Amygdala (tissue), 56 donors: Measurements from ENCODE around the gene ELOVL1.

Experiments
- DNase-seq, 56 donors: peaks; one replicate each; lab custom pipeline; 2025; lab: John Stamatoyannopoulos, UW

The ELOVL1 gene

DNA sequence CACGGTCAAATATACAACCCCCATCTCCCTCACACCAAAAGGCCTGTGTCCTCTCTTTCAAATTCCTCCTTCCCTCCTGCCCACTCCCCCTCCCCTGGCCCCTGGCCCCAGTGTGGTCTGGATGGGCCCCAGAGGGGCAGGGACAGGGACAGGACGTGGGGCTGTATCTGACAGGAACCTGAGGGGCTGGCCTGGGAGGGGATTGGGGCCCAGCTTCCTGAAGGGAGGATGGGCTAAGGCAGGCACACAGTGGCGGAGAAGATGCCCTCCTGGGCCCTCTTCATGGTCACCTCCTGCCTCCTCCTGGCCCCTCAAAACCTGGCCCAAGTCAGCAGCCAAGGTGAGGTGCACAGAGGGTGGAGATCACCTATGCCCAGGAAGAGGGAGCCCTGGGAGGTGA is 30.2 kb downstream of the ELOVL1 start, which contains the start of gene MPL:
Gene MPL, plus strand, starts transcription at position 231 of the 400 bp plus-strand sequence. Its CDS starts 31 bp downstream, at position 262.
- DNase-seq, result no peak

DNA sequence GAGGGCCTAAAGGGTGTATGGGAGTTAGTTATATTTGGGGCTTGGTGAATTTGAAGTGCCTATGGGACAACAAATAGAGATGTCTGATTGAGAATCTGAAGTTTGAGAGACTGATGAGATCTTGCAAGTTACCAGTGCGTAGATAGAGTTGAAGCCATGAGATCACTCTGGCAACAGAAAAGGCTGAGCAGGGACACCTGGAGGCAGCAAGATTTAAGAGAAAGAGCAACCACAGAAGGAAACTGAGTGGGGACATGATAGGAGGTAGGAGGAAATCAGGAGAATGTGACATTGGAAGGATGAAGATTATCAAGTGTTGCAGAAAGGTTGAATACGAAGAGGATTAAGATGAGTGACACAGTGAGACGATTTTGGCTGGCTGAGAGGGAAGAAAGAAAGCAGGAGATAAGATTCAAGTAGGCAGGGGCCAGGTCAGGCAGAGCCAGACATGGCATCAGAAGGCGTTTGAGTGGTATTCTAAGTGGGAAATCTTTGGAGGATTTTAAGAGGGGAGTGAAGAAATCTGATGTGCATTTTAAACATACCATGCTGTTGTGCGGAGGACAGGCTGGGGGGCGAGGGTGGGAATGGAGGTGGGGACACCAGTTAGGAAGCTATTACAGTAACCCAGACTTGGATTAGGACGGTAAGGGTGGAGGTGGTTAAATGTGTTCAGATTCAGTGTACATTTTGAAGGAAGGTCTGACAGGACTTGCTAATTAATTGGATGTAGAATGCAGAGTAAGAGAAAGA is 33.2 kb downstream of the ELOVL1 start:
- DNase-seq, result no peak

DNA sequence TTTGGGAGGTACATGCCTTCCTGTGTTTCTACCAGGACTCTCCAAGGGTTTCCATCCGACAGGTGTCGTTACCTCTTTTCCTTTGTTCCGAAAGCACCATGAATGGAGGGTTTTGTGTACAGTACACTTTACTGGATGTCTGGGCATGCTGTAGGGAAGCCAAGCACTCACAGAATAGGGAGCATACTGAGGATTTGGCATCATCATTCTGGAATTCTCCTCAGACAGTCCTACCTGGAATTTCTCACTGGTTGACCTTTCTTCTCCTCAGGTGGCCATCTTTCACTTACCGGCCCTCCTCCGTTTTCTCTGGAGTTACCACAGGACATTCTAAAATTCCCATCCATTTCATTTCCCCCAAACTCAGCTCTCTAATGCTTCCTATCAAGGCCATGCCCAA is 36.1 kb downstream of the ELOVL1 start:
- no peak for DNase-seq

- DNase-seq, result no peak
These were observed 37.6 kb downstream of the ELOVL1 start for GRCh38 chr1:43329995-43330751.

- no peak for DNase-seq
These were observed 40.1 kb downstream of the ELOVL1 start for GRCh38 chr1:43327549-43328292.

- DNase-seq, result no peak
These were observed 42.4 kb downstream of the ELOVL1 start for GRCh38 chr1:43325381-43325780.

GRCh38 chr1:43324810-43325209 is 43.0 kb downstream of the ELOVL1 start:
- no peak for DNase-seq

DNA sequence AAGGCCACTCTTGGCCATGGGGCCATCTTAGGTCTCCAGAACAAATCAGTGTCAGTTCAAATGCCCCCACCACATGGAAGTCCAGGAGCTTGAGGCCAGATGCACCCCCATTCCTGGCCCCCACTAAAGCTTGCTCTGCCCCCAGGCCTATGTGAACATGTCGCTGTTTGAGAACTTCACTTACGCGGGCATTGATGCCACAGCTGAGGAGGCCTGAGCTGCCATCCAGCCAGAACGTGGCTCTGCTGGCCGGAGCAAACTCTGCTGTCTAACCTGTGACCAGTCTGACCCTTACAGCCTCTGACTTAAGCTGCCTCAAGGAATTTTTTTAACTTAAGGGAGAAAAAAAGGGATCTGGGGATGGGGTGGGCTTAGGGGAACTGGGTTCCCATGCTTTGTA is 45.3 kb downstream of the ELOVL1 start:
- DNase-seq, result no peak

DNA sequence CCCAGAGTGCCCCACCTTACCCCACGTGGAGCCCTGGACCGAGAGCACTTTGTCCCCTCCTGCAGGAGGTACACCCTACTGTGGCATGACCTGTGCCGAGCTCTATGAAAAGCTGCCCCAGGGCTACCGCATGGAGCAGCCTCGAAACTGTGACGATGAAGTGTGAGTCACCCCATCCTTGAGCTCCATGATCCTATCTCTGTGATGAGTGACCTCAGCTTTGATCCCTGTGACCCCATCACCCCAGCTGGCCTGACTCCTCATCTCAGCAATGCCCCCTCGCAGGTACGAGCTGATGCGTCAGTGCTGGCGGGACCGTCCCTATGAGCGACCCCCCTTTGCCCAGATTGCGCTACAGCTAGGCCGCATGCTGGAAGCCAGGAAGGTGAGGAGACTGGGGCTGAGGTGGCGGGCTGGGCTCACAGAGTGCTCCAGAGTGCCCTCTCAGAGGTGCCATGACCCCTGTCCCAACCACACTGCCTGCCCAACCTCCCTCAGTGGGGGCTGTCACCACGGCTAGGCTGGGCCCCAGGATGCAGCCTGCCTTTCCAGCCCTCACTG is 46.4 kb downstream of the ELOVL1 start:
- no peak for DNase-seq

- no peak for DNase-seq
These were observed 48.0 kb downstream of the ELOVL1 start for GRCh38 chr1:43319766-43320165.

DNA sequence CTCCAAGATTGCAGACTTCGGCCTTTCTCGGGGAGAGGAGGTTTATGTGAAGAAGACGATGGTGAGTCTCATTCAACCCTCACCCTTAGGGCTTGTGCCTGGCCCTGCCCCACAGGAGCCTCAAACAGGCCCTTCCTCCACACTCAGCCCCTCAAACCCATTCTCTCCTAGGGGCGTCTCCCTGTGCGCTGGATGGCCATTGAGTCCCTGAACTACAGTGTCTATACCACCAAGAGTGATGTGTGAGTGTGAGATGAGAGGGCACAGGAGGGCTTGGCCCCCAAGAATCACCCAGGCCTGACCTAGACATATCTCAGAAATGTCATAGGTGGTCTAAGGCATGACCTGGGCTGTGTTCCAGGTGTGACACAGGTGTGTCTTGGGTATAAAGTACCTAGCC is 48.5 kb downstream of the ELOVL1 start:
- DNase-seq, result no peak

- DNase-seq, result no peak
These were observed 49.0 kb downstream of the ELOVL1 start for GRCh38 chr1:43318831-43319230.

GRCh38 chr1:43317817-43318471 is 49.9 kb downstream of the ELOVL1 start:
- peak in 44 of 56 donors; percentile 9 to 87 (median 55) for DNase-seq

DNA sequence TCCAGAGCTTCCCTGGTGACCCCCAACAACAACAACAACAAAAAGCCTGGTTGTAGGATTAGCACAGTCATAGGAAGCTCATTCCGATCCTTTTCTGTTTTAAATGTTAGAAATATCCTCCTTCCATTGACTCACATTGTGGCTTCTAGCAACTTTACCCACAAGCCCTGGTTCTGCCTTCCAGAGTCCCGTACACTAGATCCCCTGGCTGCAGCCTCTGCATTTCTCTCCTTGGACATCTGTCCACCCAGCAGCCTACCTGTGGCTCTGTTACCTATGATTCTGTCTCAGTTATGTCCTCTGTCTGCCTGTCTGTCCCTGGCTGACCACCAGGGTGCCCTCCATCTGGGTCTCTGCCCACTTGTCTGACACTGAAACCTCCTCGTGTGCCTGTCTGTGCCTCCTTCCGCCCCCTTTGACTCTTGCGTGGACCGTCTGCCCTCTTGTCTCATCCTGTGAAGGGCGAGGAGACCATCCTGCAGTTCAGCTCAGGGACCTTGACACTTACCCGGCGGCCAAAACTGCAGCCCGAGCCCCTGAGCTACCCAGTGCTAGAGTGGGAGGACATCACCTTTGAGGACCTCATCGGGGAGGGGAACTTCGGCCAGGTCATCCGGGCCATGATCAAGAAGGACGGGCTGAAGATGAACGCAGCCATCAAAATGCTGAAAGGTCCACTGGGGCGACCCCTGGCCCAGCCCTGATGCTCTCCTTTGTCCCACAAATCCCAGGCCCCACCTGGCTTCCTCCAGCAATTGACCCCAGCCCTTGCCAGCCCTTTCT is 50.9 kb downstream of the ELOVL1 start:
- DNase-seq, result no peak

- no peak for DNase-seq
These were observed 51.7 kb downstream of the ELOVL1 start for GRCh38 chr1:43315963-43316737.

- peak in 29 of 56 donors; percentile 10 to 74 (median 41) for DNase-seq
These were observed 52.3 kb downstream of the ELOVL1 start for GRCh38 chr1:43315481-43315880.

- DNase-seq, result no peak
These were observed 53.6 kb downstream of the ELOVL1 start for GRCh38 chr1:43314233-43314632.

DNA sequence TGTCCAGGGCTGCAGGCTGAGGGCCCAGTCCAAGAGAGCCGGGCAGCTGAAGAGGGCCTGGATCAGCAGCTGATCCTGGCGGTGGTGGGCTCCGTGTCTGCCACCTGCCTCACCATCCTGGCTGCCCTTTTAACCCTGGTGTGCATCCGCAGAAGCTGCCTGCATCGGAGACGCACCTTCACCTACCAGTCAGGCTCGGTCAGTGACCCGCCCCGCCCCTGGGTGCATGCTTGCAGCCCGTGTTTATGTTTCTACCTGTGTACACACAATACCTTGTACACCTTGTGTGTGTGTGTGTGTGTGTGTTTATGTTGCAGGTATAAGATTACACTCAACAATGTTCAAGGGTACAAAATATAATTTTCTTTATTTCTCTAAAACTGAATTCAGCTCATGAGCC is 54.0 kb downstream of the ELOVL1 start:
- no peak for DNase-seq
